Measurements from ENCODE around the gene ATF2.

The ATF2 gene

GRCh38 chr2:175037941-175038340, 130.1 kb downstream of the ATF2 start:
- no peaks in the 10 kb centered on the region for H3K4me1 ChIP-seq (ENCODE audit: control insufficient read depth in 5 of 5, insufficient read depth in 5 of 5, low read length in 5 of 5)
- no peaks in the 10 kb centered on the region for H3K27me3 ChIP-seq (ENCODE audit: control insufficient read depth in 5 of 5, insufficient read depth in 4 of 5, low read length in 5 of 5)
- H3K4me3 ChIP-seq (ENCODE audit: low read depth in 1 of 5, low read length in 5 of 5) = no peak overlapping the region
- H3K36me3 ChIP-seq (ENCODE audit: control insufficient read depth in 5 of 5, insufficient read depth in 5 of 5, low read length in 5 of 5) = no peaks in the 10 kb centered on the region
- no peak overlapping the region for H3K9ac ChIP-seq (ENCODE audit: low read length in 5 of 5)
- no peak overlapping the region for H3K27ac ChIP-seq (ENCODE audit: low read depth, low read length)
- H3K9me3 ChIP-seq (ENCODE audit: control insufficient read depth in 5 of 5, low read length in 5 of 5) = no peaks in the 10 kb centered on the region

GRCh38 chr2:175036582-175037018, 131.4 kb downstream of the ATF2 start:
- no peak overlapping the region for H3K27ac ChIP-seq (ENCODE audit: low read depth, low read length)
- H3K36me3 ChIP-seq (ENCODE audit: control insufficient read depth in 5 of 5, insufficient read depth in 5 of 5, low read length in 5 of 5) = no peaks in the 10 kb centered on the region
- no peaks in the 10 kb centered on the region for H3K9me3 ChIP-seq (ENCODE audit: control insufficient read depth in 5 of 5, low read length in 5 of 5)
- H3K9ac ChIP-seq (ENCODE audit: low read length in 5 of 5) = no peak overlapping the region
- no peak overlapping the region for H3K4me3 ChIP-seq (ENCODE audit: low read depth in 1 of 5, low read length in 5 of 5)
- no peaks in the 10 kb centered on the region for H3K27me3 ChIP-seq (ENCODE audit: control insufficient read depth in 5 of 5, insufficient read depth in 4 of 5, low read length in 5 of 5)
- H3K4me1 ChIP-seq (ENCODE audit: control insufficient read depth in 5 of 5, insufficient read depth in 5 of 5, low read length in 5 of 5) = no peaks in the 10 kb centered on the region

- H3K4me3 ChIP-seq (ENCODE audit: low read depth in 1 of 5, low read length in 5 of 5) = no peak overlapping the region
- H3K27me3 ChIP-seq (ENCODE audit: control insufficient read depth in 5 of 5, insufficient read depth in 4 of 5, low read length in 5 of 5) = no peaks in the 10 kb centered on the region
- no peak overlapping the region for H3K9ac ChIP-seq (ENCODE audit: low read length in 5 of 5)
- no peaks in the 10 kb centered on the region for H3K9me3 ChIP-seq (ENCODE audit: control insufficient read depth in 5 of 5, low read length in 5 of 5)
- no peak overlapping the region for H3K27ac ChIP-seq (ENCODE audit: low read depth, low read length)
- no peaks in the 10 kb centered on the region for H3K4me1 ChIP-seq (ENCODE audit: control insufficient read depth in 5 of 5, insufficient read depth in 5 of 5, low read length in 5 of 5)
- no peaks in the 10 kb centered on the region for H3K36me3 ChIP-seq (ENCODE audit: control insufficient read depth in 5 of 5, insufficient read depth in 5 of 5, low read length in 5 of 5)
Measured at GRCh38 chr2:175035806-175036205, 132.2 kb downstream of the ATF2 start.

DNA sequence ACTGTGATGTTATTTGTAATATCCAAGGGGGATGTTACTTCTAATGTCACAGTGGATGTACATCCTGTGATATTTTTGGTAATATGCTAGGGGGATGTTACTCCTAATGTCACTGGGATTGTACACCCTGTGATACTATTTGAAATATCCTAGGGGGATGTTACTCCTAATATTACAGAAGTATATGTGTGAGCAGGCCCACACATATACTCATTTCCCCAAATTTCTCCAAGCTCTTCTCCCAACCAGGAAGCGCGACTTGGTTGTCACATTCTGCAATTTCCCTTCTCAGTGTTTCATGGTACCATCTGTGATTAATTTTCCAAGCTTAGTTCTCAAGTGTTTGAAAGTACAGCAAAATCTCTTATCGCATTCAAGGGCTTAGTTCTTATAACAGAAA, 133.3 kb downstream of the ATF2 start:
- H3K27me3 ChIP-seq (ENCODE audit: control insufficient read depth in 5 of 5, insufficient read depth in 4 of 5, low read length in 5 of 5) = no peaks in the 10 kb centered on the region
- no peaks in the 10 kb centered on the region for H3K36me3 ChIP-seq (ENCODE audit: control insufficient read depth in 5 of 5, insufficient read depth in 5 of 5, low read length in 5 of 5)

GRCh38 chr2:175030380-175031271, 137.4 kb downstream of the ATF2 start:
- H3K4me3 ChIP-seq (ENCODE audit: low read depth in 1 of 5, low read length in 5 of 5) = no peak overlapping the region
- peaks cover 0 to 7% (median 6%) of the 10 kb centered on the region in 5 donors for H3K4me1 ChIP-seq (ENCODE audit: control insufficient read depth in 5 of 5, insufficient read depth in 5 of 5, low read length in 5 of 5)
- H3K27me3 ChIP-seq (ENCODE audit: control insufficient read depth in 5 of 5, insufficient read depth in 4 of 5, low read length in 5 of 5) = no peaks in the 10 kb centered on the region
- no peak overlapping the region for H3K27ac ChIP-seq (ENCODE audit: low read depth, low read length)
- peaks cover 0 to 3% (median 0%) of the 10 kb centered on the region in 5 donors for H3K9me3 ChIP-seq (ENCODE audit: control insufficient read depth in 5 of 5, low read length in 5 of 5)
- H3K36me3 ChIP-seq (ENCODE audit: control insufficient read depth in 5 of 5, insufficient read depth in 5 of 5, low read length in 5 of 5) = no peaks in the 10 kb centered on the region
- H3K9ac ChIP-seq (ENCODE audit: low read length in 5 of 5) = no peak overlapping the region

More for the DNA sequence above, 133.3 kb downstream of the ATF2 start:
- Histone ChIP-seq H3K4me1 (ENCODE audit: control insufficient read depth in 5 of 5, insufficient read depth in 5 of 5, low read length in 5 of 5) (no peaks in the 10 kb centered on the region), H3K4me3 (ENCODE audit: low read depth in 1 of 5, low read length in 5 of 5) (no peak overlapping the region), H3K9ac (ENCODE audit: low read length in 5 of 5) (no peak overlapping the region), H3K9me3 (ENCODE audit: control insufficient read depth in 5 of 5, low read length in 5 of 5) (no peaks in the 10 kb centered on the region), H3K27ac (ENCODE audit: low read depth, low read length) (no peak overlapping the region)

DNA sequence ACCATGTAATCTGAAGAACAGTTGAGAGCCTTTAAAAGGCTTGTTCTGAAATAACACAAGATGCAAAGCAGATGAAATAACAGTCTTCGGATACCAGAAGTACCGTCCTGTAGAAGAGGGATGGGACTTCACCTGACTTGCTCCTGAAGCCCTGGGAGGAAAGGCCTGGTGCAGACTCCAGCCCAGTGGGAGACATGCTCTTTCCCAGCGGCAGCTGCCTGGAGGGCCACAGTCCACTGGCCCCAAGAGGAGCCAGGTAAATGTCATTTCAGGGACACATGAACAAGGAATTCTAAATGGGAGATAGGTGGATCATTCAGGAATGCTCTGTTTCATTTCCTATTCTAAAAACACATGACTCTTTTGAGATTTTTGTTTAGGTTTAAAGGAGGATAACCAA, 140.2 kb downstream of the ATF2 start:
- H3K4me3 ChIP-seq (ENCODE audit: low read depth in 1 of 5, low read length in 5 of 5) = no peak overlapping the region
- no peak overlapping the region for H3K27ac ChIP-seq (ENCODE audit: low read depth, low read length)

DNA sequence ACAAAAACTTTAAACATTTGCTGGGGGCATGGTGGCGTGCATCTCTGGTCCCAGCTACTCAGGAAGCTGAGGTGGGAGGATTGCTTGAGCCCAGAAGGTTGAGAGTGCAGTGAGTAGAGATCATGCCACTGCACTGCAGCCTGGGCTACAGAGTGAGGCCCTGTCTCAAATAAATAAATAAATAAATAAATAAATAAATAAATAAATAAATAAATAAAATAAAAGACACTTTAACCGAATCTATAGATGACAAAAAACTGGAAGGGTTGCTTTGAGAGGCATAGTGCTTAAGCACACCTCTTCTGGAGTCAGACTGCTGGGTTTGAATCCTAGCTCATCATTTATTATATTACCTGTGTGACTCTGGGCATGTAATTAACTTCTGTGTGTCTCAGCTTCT, 141.6 kb downstream of the ATF2 start:
- Histone ChIP-seq H3K27ac (ENCODE audit: low read depth, low read length) (no peak overlapping the region), H3K4me1 (ENCODE audit: control insufficient read depth in 5 of 5, insufficient read depth in 5 of 5, low read length in 5 of 5) (peaks cover 0 to 7% (median 6%) of the 10 kb centered on the region in 5 donors), H3K4me3 (ENCODE audit: low read depth in 1 of 5, low read length in 5 of 5) (no peak overlapping the region), H3K36me3 (ENCODE audit: control insufficient read depth in 5 of 5, insufficient read depth in 5 of 5, low read length in 5 of 5) (no peaks in the 10 kb centered on the region), H3K9ac (ENCODE audit: low read length in 5 of 5) (no peak overlapping the region), H3K27me3 (ENCODE audit: control insufficient read depth in 5 of 5, insufficient read depth in 4 of 5, low read length in 5 of 5) (no peaks in the 10 kb centered on the region), H3K9me3 (ENCODE audit: control insufficient read depth in 5 of 5, low read length in 5 of 5) (peaks cover 0 to 6% (median 0%) of the 10 kb centered on the region in 5 donors)

More for the DNA sequence above, 140.2 kb downstream of the ATF2 start:
- no peak overlapping the region for H3K9ac ChIP-seq (ENCODE audit: low read length in 5 of 5)
- H3K36me3 ChIP-seq (ENCODE audit: control insufficient read depth in 5 of 5, insufficient read depth in 5 of 5, low read length in 5 of 5) = no peaks in the 10 kb centered on the region
- H3K9me3 ChIP-seq (ENCODE audit: control insufficient read depth in 5 of 5, low read length in 5 of 5) = peaks cover 0 to 6% (median 0%) of the 10 kb centered on the region in 5 donors
- H3K4me1 ChIP-seq (ENCODE audit: control insufficient read depth in 5 of 5, insufficient read depth in 5 of 5, low read length in 5 of 5) = peaks cover 0 to 7% (median 6%) of the 10 kb centered on the region in 5 donors
- H3K27me3 ChIP-seq (ENCODE audit: control insufficient read depth in 5 of 5, insufficient read depth in 4 of 5, low read length in 5 of 5) = no peaks in the 10 kb centered on the region

DNA sequence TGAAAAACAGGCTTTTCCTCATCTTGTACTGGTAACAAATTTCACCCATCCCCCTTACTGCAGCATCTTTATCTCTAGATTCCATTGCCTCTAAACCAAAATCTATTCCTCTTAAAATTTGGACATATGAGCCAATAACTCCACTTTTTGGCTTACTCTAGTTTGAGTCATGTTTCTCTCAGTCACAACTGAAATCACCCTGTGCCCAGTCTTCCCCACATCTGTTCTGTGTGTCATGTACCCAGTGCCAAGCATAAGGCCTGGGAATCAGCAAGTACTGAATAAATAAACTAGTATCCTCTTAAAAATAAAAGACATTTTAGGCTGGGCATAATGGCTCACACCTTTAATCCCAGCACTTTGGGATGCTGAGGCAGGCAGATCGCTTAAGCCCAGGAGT, 142.1 kb downstream of the ATF2 start:
- Histone ChIP-seq H3K27me3 (ENCODE audit: control insufficient read depth in 5 of 5, insufficient read depth in 4 of 5, low read length in 5 of 5) (no peaks in the 10 kb centered on the region), H3K27ac (ENCODE audit: low read depth, low read length) (no peak overlapping the region), H3K36me3 (ENCODE audit: control insufficient read depth in 5 of 5, insufficient read depth in 5 of 5, low read length in 5 of 5) (no peaks in the 10 kb centered on the region), H3K9ac (ENCODE audit: low read length in 5 of 5) (no peak overlapping the region), H3K4me3 (ENCODE audit: low read depth in 1 of 5, low read length in 5 of 5) (no peak overlapping the region), H3K4me1 (ENCODE audit: control insufficient read depth in 5 of 5, insufficient read depth in 5 of 5, low read length in 5 of 5) (peaks cover 0 to 7% (median 6%) of the 10 kb centered on the region in 5 donors), H3K9me3 (ENCODE audit: control insufficient read depth in 5 of 5, low read length in 5 of 5) (peaks cover 0 to 6% (median 0%) of the 10 kb centered on the region in 5 donors)

DNA sequence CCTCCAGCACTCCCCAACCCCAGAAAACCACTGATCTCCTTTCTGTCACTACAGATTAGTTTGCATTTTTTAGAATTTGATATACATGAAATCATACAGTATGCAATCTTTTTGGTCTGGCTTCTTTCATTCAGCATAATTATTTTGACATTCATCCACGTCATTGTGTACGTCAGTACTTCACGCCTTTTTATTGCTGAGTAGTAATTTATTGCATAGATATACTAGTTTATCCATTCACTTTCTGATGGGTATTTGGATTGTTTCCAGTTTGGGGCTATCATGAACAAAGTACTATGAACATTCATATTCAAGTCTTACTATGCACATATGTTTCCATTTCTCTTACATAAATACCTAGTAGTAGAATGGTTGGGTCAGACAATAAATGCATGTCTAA, 142.8 kb downstream of the ATF2 start:
- Histone ChIP-seq H3K27me3 (ENCODE audit: control insufficient read depth in 5 of 5, insufficient read depth in 4 of 5, low read length in 5 of 5) (no peaks in the 10 kb centered on the region), H3K9me3 (ENCODE audit: control insufficient read depth in 5 of 5, low read length in 5 of 5) (peaks cover 0 to 6% (median 0%) of the 10 kb centered on the region in 5 donors), H3K27ac (ENCODE audit: low read depth, low read length) (no peak overlapping the region), H3K9ac (ENCODE audit: low read length in 5 of 5) (no peak overlapping the region), H3K4me1 (ENCODE audit: control insufficient read depth in 5 of 5, insufficient read depth in 5 of 5, low read length in 5 of 5) (peaks cover 0 to 7% (median 6%) of the 10 kb centered on the region in 5 donors), H3K36me3 (ENCODE audit: control insufficient read depth in 5 of 5, insufficient read depth in 5 of 5, low read length in 5 of 5) (no peaks in the 10 kb centered on the region), H3K4me3 (ENCODE audit: low read depth in 1 of 5, low read length in 5 of 5) (no peak overlapping the region)

- Histone ChIP-seq H3K27ac (ENCODE audit: low read depth, low read length) (no peak overlapping the region), H3K36me3 (ENCODE audit: control insufficient read depth in 5 of 5, insufficient read depth in 5 of 5, low read length in 5 of 5) (no peaks in the 10 kb centered on the region), H3K4me1 (ENCODE audit: control insufficient read depth in 5 of 5, insufficient read depth in 5 of 5, low read length in 5 of 5) (peaks cover 0 to 4% (median 2%) of the 10 kb centered on the region in 5 donors)
Measured at GRCh38 chr2:175022923-175023322, 145.1 kb downstream of the ATF2 start.

More at GRCh38 chr2:175022923-175023322, 145.1 kb downstream of the ATF2 start:
- H3K27me3 ChIP-seq (ENCODE audit: control insufficient read depth in 5 of 5, insufficient read depth in 4 of 5, low read length in 5 of 5) = no peaks in the 10 kb centered on the region
- no peak overlapping the region for H3K9ac ChIP-seq (ENCODE audit: low read length in 5 of 5)
- peaks cover 0 to 6% (median 0%) of the 10 kb centered on the region in 5 donors for H3K9me3 ChIP-seq (ENCODE audit: control insufficient read depth in 5 of 5, low read length in 5 of 5)
- no peak overlapping the region for H3K4me3 ChIP-seq (ENCODE audit: low read depth in 1 of 5, low read length in 5 of 5)
